Lower lobe of right lung (tissue), 2 donors: ENCODE data around the gene PSPH. TPM values are rescaled to one million over a fixed set of nuclear protein-coding genes. Genes with fewer than 3 reads are reported as not detected.
"Not testable (repeated sequence)": the region's sequence is repeated elsewhere in the genome, so short reads cannot be mapped to it uniquely, and the experiment has no call there.

Experiments used
- ATAC-seq, 2 donors: fragments of 200-7000 bp; cut with Tn5 transposase; one replicate each; pipeline ENCODE4 v1.9.1; 2020 to 2022; ENCODE audit warnings: mild to moderate bottlenecking in 2 of 2, moderate library complexity in 2 of 2
- DNase-seq: peaks from one replicate; pipeline ENCODE4 v3.0.0-alpha.2; 2020
- H3K27ac ChIP-seq: fragments of 200-600 bp; one replicate; pipeline ENCODE4 v1.8.0; 2022
- H3K27me3 ChIP-seq: fragments of 200-600 bp; one replicate; pipeline ENCODE4 v1.8.0; 2022; ENCODE audit warnings: low read depth
- H3K36me3 ChIP-seq: fragments of 200-600 bp; one replicate; pipeline ENCODE4 v1.8.0; 2022; ENCODE audit warnings: mild to moderate bottlenecking
- H3K4me1 ChIP-seq: fragments of 200-600 bp; one replicate; pipeline ENCODE4 v1.8.0; 2022
- H3K4me3 ChIP-seq: fragments of 200-600 bp; one replicate; pipeline ENCODE4 v1.8.0; 2022; ENCODE audit warnings: mild to moderate bottlenecking
- H3K9me3 ChIP-seq: fragments of 200-600 bp; one replicate; pipeline ENCODE4 v1.8.0; 2022
- intact Hi-C: fragments of 100-400 bp; cut with DNase I; formaldehyde crosslinking; loops from one replicate; pipeline ENCODE4 v1.11.0; 2022
- total RNA-seq: library from RNA; stranded (reverse); fragmentation: NEBNext Ultra II Directional; extraction: Animal tissue kit (Norgen Biotek cat#: 25700); gene quantifications from one replicate; pipeline ENCODE4 v1.2.1, GENCODE V29; 2021
- TF ChIP-seq, protein P1 (sequence below): fragments of 200-600 bp; IDR thresholded peaks from one replicate; pipeline ENCODE4 v1.8.0; 2022; ENCODE audit warnings: antibody characterized with exemption, mild to moderate bottlenecking
- donor health status: DM: no; HTN: yes; CAD: no; lungs with severe emphysema.

PSPH gene
- total RNA-seq, 1 donor from 2014 or later, result 11.8 TPM

DNA sequence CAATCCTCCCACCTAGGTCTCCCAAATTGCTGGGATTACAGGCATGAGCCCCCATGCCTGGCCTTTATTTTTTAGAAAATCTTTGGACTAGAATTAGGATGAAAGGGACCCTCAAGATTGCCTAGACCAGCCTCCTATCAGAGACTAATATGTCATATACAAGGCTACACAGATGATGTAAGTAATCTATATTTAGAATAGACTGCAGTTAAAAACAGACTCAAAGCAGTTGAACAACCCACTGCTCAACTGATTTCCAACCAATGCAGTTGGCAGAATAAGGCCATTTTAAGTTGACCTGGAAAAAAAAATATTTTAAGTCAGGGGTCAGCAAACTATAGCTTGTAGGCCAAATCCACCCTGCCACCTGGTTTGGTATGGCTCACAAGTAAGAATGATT, 27.7 kb downstream of the PSPH start:
- intact Hi-C loops, result no loop called here
- Histone ChIP-seq H3K27ac (no peak overlapping the region), H3K9me3 (no peaks in the 10 kb centered on the region), H3K4me3 (no peak overlapping the region), H3K27me3 (no peaks in the 10 kb centered on the region), H3K36me3 (peaks cover 21% of the 10 kb centered on the region), H3K4me1 (no peaks in the 10 kb centered on the region)
- DNase-seq (no peak), ATAC-seq (no peak)
- TF ChIP-seq, protein P1, sequence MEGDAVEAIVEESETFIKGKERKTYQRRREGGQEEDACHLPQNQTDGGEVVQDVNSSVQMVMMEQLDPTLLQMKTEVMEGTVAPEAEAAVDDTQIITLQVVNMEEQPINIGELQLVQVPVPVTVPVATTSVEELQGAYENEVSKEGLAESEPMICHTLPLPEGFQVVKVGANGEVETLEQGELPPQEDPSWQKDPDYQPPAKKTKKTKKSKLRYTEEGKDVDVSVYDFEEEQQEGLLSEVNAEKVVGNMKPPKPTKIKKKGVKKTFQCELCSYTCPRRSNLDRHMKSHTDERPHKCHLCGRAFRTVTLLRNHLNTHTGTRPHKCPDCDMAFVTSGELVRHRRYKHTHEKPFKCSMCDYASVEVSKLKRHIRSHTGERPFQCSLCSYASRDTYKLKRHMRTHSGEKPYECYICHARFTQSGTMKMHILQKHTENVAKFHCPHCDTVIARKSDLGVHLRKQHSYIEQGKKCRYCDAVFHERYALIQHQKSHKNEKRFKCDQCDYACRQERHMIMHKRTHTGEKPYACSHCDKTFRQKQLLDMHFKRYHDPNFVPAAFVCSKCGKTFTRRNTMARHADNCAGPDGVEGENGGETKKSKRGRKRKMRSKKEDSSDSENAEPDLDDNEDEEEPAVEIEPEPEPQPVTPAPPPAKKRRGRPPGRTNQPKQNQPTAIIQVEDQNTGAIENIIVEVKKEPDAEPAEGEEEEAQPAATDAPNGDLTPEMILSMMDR, result no peak

DNA sequence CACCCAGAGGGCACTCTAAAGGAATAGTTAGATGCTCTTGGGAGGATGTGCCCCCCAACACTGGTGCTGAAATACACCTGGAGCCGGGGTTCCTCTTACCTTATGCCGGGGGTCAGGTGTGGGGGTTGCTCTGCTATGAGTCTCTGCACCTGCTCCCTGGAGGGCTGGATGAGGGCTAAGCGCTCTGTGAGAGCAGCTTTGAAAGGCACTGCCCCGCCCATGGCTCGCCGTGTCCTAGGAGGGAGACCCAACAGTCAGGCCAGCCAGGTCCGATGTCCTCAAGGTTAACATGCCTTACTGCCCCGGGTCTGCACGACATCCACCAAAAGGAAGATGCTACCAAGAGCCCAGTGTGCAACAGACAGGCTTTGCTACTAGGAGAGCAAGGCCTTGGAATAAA, 31.7 kb downstream of the PSPH start:
- DNase-seq (no peak), ATAC-seq (no peak)
- H3K27ac ChIP-seq, result no peak overlapping the region
- H3K4me3 ChIP-seq, result no peak overlapping the region
- H3K27me3 ChIP-seq, result no peaks in the 10 kb centered on the region
- intact Hi-C loops, result no loop called here
- H3K4me1 ChIP-seq, result no peaks in the 10 kb centered on the region
- peaks cover 21% of the 10 kb centered on the region for H3K36me3 ChIP-seq
- TF ChIP-seq, protein P1, result no peak
- no peaks in the 10 kb centered on the region for H3K9me3 ChIP-seq

DNA sequence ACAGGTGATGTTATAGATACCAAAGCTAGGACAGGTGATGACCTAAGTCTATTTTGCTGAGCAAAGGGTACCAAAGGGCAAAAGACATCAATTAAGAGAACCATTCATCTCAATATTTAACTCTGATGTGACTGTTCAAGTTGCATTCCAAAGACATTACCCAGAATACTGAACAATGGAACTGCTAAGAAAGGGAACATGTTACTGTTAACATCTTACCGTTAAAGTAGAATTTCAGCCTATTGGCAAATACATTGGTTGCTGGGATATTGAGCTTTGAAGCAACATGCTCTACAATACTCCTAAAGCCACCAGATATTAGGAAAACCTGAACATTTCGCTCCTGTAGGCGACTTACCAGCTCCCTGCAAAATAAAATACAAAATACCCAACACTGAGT, 34.2 kb downstream of the PSPH start:
- H3K9me3 ChIP-seq, intact Hi-C loops, H3K27ac ChIP-seq, H3K27me3 ChIP-seq, DNase-seq, H3K4me3 ChIP-seq, H3K4me1 ChIP-seq, ATAC-seq: not testable (repeated sequence)
- peaks cover 25% of the 10 kb centered on the region for H3K36me3 ChIP-seq

DNA sequence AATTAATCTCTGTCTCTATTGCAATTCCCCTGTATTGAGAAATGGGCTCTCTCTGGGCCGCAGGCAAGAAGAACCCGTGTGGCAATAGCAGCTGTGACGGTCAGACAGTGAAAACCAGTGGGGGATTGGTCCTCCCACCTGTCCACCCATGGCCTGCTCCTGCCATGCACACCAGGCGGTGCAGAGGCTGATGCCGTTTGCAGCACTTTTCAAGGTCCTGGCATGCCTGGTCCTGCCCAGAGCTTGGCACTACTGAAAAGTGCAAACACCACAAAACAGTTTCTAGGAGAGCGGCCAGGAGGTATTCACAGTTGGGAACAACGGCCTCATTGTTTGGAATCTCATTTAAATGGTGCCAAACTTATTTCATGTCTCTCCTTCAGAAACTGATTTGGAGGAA, 41.5 kb downstream of the PSPH start:
- Histone ChIP-seq H3K4me3 (no peak overlapping the region), H3K9me3 (no peaks in the 10 kb centered on the region), H3K27ac (no peak overlapping the region), H3K27me3 (no peaks in the 10 kb centered on the region), H3K4me1 (no peaks in the 10 kb centered on the region), H3K36me3 (peaks cover 13% of the 10 kb centered on the region)
- TF ChIP-seq, protein P1, result no peak
- intact Hi-C loops, result loop anchor here (10.0 kb wide), 1 partner anchor 65 kb away; no protein-coding TSS in a partner anchor
- no peak for DNase-seq
- no peak for ATAC-seq

DNA sequence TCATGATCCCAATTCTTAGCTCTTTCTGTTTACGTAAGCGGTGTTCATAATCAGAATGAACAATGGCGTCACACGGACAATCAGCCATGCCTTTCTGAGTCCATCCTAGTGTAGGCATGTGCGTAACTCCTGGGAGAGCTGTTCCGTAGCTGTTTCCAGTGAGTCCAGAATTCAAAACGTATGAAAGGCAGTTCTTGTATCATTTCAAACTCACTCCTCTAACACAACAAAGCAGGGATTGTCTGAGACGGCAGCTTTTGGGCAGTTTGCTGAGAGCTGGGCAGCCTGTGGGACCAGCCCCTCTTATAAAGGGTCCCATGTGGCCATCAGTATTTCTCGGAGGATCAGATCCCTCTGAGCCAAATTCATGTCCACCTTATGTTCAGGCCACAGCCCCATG, 43.4 kb downstream of the PSPH start:
- Histone ChIP-seq H3K4me1 (no peaks in the 10 kb centered on the region), H3K27me3 (no peaks in the 10 kb centered on the region), H3K4me3 (no peak overlapping the region), H3K27ac (no peak overlapping the region), H3K9me3 (no peaks in the 10 kb centered on the region), H3K36me3 (peaks cover 10% of the 10 kb centered on the region)
- TF ChIP-seq, protein P1, result no peak
- ATAC-seq (no peak), DNase-seq (no peak)
- intact Hi-C loops, result loop anchor here (10.0 kb wide), 1 partner anchor 67 kb away; no protein-coding TSS in a partner anchor

DNA sequence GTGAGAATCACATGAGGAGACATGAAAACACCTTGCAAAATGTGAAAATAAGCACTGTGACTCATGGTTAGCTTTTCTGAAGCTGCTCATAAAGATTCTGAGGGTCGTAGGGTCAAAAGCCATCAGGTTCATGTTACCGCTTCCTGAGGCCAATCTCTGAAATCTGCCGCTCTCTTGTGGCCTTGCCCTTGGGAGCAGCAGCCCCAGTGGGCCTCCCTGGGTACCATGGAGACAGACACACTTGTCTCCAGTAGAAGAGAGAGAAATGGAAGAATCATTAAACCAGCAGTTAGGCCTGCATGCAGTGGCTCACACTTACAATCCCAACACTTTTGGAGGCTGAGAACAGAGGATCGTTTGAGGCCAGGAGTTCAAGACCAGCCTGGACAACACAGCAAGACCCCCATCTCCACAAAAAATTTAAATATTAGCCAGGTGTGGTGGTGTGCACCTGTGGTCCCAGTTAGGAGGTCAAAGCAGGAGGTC, 44.0 kb downstream of the PSPH start:
- Histone ChIP-seq H3K4me3 (no peak overlapping the region), H3K4me1 (no peaks in the 10 kb centered on the region), H3K27ac (no peak overlapping the region), H3K36me3 (peaks cover 10% of the 10 kb centered on the region), H3K27me3 (no peaks in the 10 kb centered on the region), H3K9me3 (no peaks in the 10 kb centered on the region)
- TF ChIP-seq, protein P1, result no peak
- intact Hi-C loops, result loop anchor here (10.0 kb wide), 1 partner anchor 68 kb away; no protein-coding TSS in a partner anchor
- DNase-seq, result no peak
- no peak for ATAC-seq
